GM21528 (cell line): ENCODE measurements around the gene SDF2.
"Not testable (repeated sequence)": the region's sequence is repeated elsewhere in the genome, so short reads cannot be mapped to it uniquely, and the experiment has no call there.

Source experiments
- ATAC-seq: cut with Tn5 transposase; IDR thresholded peaks from one replicate; pipeline ENCODE4 v1.9.1; 2021; ENCODE audit warnings: mild to moderate bottlenecking, moderate library complexity; ENCODE audit not compliant: unreplicated experiment, low FRiP score

Gene SDF2

DNA sequence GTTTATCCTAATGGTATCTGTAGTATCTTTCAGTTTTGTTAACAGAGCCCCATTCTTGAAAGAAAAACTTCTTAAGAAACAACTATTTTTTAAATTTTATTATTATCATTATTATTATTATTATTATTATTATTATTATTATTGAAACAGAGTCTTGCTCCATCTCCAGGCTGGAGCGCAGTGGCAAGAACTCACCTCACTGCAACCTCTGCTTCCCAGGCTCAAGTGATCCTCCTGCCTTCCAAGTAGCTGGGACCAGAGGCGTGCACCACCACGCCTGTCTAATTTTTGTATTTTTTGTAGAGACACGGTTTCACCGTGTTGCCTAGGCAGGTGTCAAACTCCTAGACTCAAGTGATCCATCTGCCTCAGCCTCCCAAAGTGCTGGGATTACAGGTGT lies 23.7 kb upstream of the SDF2 start:
- ATAC-seq = no peak

DNA sequence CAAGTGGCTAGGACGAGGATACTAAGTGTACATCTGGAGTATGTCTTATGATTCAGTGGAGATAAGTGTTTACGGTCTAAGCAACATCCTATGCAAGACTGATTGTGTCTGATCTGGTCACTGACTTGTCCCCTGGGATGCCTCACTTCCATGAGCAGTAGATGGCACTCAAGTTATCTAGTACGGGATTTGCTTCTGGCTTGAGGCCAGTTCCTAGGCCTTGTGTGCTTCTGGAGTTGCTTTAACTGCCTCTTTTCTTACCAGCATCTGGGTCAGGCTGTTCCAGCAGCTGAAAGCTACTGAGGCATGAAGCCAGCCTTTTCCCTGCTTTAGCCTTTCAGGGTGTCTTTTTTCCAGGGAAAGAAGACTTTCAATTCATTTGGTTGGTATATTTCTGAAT lies 23.3 kb upstream of the SDF2 start:
- no peak for ATAC-seq

DNA sequence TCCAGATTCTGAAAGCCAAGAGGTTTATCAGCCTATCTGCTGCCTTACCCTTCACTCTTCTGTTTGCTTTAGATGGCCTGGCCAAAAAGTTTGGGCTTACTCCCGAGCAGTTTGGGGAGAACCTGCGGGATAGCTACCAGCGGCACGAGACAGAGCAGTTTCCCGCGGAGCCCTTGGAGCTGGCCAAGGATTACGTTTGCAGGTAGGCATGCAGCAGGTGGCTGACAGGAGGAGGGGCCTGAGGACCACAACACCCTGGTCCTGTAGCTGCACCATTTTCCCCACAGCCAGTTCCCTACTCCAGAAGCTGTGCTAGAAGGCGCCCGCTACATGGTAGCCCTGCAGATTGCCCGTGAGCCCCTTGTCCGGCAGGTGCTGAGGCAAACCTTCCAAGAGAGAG lies 20.9 kb upstream of the SDF2 start:
- ATAC-seq = no peak

DNA sequence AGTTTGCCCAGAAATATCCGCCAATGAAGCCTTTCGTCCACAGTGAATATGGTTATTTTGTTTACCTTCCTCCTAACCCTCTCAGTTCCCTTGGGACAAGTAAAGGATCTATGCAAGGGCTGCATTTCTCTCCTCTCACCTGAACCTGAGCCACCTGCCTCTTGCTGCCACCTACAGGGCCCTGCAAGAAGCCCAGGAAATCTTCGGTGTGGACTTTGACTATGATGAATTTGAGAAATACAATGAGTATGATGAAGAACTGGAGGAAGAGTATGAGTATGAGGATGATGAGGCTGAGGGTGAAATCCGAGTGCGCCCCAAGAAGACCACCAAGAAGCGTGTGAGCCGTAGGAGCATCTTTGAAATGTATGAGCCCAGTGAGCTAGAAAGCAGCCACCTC lies 14.3 kb upstream of the SDF2 start:
- no peak for ATAC-seq

DNA sequence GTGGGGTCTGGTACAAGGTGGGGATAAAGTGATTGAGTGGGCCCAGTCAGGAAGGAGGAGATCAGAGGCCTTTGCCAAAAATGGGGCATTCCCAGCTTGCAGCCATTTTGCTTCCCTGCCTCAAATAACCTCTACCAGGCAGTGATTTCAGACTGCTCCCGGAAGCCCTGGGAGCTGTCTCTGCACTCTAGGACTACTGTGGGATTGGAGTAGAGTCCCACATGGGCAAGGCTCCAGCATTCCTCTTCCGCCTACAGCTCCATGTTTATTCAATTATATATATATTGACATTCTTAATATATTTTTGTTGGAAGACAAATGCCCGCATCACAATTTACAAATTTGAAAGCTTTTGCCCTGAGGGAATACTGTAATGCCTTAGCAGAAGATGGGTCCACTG lies 13.8 kb upstream of the SDF2 start:
- no peak for ATAC-seq

DNA sequence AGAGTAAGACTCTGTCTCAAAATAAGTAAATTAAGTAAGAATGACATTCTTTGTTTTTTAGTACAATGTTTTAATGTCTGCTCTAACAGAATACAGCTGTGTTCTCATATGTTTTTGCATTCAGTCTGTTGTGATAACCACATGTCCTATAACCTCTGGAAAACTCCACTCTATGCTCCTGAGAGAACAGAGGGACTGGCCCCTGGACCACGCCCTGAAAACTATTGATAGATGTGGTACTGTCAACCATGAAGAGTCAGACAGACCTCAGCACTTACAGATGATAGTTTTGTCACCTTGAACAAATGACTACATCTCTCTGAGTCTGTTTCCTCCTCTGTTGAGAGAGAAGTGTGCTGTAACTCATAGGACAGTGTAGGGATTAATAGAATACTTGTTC lies 8.2 kb upstream of the SDF2 start:
- ATAC-seq = no peak

DNA sequence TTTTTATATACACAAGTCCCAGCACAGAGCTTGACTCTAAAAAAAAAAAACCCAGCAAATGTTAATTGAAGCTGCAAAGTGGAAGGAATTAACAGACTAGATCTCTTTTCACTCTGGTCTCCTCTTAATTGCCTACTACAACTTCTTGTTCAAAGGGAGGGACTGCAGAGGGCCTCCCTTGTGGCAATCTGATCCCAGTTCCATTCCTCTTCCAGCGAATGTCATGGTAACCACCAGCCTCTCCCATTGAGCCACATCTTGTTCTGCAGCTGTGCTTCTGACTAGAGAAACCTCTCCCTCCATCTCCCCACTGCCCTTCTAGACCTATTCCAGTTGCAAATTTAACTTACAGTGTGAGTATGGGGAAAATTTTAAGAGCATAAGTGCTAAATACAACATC lies 6.2 kb upstream of the SDF2 start:
- ATAC-seq = no peak

DNA sequence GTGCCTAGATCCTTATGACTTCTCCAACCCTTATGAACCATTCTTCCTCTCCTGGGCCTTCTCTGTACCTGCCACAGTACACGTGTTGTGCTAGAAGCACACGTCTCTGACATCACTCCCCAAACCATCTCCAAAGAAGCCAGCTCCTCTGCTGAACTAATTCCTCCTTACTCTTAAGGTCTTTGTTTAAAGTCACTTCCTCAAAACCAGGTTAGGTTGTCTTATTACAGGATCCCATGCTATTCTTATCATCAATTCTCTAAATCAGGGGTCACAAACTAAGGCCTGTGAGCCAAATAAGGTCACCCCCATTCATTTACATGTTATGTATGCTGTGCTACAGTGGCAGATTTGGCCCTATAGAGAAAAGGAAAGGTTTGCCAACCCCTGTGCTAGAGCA lies 4.3 kb upstream of the SDF2 start:
- ATAC-seq = no peak

DNA sequence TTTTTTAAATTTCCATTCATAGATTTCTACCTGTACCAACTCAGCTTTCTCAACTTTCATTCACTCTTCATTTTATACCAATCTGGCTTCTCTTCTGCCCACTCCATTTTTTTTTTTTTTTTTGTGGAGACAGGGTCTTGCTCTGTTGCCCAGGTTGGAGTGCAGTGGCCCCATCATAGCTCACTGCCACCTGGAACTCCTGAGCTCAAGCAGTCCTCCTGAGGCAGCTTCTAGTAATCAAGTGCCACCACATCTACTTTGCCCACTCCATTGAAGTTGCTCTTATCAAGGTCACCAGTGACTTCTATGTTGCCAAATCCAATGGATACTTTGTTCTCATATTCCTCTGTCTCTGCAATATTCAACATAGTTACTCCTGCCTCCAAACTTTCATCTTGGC lies 2.0 kb upstream of the SDF2 start:
- ATAC-seq = no peak

DNA sequence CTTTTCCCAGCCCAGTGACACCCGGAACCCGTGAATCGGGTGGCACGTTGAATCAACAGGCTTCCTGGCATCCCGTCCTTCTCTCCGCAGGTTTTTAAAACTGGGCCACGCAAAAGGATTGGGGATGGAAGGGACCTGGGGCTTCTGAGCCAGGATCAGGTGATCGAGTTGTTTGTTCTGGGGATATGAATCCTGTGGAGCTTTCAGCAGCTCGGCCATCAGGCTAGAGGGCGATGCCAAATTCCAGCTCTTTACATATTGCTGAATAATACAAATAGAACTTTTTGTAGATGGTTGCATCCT lies 772 bp upstream of the SDF2 start:
- no peak for ATAC-seq

DNA sequence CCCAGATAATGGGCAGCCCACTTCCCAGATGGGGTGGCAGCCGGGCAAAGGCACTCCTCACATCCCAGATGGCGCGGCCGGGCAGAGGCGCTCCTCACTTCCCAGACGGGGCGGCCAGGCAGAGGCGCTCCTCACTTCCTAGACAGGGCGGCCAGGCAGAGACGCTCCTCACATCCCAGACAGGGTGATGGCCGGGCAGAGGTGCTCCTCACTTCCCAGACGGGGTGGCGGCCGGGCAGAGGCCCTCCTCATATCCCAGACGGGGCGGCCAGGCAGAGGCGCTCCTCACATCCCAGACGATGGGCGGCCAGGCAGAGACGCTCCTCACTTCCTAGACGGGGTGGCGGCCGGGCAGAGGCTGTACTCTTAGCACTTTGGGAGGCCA lies 2.2 kb downstream of the SDF2 start:
- not testable (repeated sequence) for ATAC-seq

DNA sequence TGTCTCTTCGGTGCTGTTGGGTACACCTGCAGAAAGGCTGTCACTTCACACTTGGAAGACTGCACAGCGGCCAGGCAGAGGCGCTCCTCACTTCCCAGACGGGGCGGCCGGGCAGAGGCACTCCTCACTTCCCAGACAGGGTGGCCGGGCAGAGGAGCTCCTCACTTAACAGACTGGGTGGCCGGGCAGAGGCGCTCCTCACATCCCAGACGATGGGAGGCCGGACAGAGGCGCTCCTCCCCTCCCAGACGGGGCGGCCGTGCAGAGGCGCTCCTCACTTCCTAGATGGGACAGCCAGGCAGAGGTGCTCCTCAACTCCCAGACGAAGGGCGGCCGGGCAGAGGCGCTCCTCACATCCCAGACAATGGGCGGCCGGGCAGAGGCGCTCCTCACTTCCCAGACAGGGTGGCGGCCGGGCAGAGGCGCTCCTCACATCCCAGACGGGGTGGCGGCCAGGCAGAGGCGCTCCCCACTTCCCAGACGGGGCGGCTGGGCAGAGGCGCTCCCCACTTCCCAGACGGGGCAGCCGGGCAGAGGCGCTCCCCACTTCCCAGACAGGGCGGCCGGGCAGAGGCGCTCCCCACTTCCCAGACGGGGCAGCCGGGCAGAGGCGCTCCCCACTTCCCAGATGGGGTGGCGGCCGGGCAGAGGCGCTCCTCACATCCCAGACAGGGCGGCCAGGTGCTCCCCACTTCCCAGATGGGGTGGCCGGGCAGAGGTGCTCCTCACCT lies 2.8 kb downstream of the SDF2 start:
- ATAC-seq = not testable (repeated sequence)

DNA sequence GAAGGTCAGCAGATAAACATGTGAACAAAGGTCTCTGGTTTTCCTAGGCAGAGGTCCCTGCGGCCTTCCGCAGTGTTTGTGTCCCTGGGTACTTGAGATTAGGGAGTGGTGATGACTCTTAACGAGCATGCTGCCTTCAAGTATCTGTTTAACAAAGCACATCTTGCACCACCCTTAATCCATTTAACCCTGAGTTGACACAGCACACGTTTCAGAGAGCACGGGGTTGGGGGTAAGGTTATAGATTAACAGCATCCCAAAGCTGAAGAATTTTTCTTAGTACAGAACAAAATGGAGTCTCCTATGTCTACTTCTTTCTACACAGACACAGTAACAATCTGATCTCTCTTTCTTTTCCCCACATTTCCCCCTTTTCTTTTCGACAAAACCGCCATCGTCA lies 3.4 kb downstream of the SDF2 start:
- not testable (repeated sequence) for ATAC-seq

DNA sequence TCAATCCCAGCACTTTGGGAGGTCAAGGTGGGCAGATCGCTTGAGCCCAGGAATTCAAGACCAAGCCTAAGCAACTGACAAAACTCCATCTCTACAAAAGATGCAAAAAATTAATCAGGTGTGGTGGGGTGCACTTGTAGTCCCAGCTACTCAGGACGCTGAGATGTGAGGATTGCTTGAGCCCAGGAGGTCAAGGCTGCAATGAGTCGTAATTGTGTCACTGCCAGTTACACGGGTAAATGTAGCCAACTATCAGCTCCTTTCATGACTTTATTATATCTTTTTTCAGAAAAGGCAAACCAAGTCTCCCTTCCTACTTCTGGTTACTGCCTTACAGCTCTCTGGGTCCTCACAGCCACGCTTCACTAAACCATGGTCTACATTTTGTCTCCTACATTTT lies 4.0 kb downstream of the SDF2 start:
- ATAC-seq = no peak

DNA sequence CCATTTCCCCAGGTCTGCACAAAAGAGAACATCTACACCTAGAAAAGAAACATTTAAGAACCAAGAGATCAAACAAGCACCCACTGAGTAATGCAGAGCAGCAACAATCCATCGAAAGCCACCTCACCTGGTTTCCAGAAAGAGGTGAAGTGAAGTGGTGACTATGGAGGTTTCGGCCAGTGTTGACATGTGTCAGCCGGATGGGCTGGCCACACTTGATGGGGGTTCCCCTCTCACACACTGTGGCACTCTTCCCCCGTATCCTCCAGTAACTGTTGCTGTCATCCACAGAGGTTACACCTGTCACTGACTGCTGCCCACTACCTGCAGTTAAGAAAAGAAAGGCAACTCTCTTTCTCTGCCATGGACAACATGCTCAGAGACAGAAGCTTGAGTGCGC lies 6.5 kb downstream of the SDF2 start:
- ATAC-seq = no peak

DNA sequence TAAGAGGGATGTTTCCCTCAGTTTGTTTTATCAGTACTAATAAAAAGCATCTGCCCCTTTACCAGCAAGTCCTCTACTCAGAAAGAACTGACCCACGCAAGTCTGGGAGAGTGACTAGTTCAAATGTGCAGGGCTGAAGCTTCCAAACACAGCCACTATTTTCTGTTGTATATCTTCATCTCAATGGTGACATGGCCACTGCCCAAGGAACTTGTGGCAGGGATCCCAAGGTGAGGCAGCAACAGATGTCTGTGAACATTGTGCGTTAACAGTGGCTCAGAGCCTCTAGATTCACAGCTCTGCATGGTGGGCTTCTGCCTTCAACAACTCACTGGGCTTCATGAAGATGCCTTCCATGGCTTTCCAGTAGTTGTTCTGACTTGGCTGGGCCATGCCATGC lies 13.0 kb downstream of the SDF2 start:
- no peak for ATAC-seq

DNA sequence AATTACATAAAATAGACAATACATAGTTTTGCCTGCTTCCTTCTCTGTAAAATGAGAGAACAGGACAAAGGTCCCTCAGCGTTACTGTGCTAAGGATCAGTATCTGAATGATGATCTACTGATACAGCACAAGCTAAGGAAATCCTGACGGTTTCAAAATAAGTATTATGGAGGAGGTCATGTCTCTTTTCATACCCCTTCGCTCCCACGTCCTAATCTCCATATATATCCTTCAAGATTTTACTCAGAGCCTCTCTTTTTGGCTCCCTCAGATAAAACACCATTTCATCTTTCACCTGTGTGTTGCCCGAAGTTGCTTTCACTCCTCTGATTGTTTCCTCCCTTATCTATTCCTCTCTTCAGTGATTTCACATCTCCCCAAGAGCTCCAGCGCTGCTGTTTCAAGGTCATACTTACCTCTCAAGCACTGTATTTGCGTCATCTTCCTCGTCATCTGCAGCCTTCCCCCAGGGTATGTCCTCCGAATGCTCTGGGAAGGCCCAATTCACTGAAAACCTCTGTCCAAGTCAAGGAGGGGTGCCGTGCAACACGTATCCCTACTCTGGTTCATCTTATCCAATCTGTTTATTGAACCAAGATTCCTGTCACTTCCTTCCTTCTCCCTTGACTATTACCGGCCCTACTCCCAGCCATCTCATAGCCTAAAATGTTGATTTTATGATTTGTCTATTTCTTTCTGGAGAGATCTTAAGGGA lies 15.5 kb downstream of the SDF2 start:
- ATAC-seq = no peak

DNA sequence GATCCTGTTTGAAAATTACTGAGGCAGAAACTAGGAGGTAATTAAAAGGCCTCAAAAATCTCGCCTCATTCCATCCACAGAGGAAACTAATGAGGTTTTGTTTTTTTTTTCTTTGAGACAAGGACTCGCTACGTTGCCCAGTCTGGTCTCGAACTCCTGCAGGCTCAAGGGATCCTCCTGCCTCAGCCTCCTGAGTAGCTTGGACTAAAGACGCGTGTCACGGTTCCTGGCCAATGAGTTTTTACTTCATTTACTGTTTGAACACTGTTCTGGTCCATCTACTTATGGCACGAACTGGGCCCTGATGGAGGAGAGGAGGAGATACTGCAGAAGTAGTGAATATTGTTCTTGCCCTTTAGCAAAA lies 16.1 kb downstream of the SDF2 start:
- ATAC-seq = no peak

DNA sequence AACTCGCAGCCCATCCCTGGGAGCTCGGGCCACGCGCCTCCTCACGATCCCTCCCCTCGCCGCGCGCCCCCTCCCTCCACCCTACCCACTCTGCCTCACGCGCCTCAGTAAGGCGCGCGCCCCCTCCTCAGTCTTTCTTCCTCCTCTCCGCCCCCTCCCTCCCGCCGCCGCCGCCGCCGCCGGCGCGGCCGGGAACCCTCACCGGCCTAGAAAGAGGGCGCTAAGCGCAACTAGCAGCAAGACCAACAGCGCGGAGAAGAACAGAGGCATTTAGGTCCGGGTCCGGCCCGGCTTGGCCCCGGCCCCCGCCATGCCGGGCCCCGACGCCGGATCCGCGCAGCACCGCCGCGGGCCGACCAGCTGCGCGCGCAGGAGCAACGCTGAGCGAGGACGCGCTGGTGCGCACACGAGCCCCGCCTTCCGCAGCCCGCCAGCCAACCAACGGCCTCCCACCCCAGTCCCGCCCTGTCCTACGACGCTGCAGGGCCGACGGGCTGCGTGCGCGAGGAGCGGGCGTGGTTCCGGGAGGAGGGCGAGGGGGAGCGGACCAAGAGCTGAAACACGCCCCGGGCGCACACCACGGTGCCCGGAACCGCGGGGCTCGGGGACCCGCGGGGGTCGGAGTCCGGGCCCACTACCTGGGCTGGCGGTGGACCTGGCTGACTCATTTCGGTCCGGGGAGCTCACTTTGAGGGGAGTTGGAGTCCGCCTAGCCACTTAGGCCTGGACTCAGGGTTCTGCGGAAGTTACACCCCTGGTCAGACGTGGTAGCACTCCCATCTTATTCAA lies 16.7 kb downstream of the SDF2 start, which contains the start of gene BLTP2:
Gene BLTP2, minus strand, starts transcription at position 372 of the 789 bp plus-strand sequence. Its CDS starts 102 bp downstream, at position 270.
- peak; percentile 80 for ATAC-seq

DNA sequence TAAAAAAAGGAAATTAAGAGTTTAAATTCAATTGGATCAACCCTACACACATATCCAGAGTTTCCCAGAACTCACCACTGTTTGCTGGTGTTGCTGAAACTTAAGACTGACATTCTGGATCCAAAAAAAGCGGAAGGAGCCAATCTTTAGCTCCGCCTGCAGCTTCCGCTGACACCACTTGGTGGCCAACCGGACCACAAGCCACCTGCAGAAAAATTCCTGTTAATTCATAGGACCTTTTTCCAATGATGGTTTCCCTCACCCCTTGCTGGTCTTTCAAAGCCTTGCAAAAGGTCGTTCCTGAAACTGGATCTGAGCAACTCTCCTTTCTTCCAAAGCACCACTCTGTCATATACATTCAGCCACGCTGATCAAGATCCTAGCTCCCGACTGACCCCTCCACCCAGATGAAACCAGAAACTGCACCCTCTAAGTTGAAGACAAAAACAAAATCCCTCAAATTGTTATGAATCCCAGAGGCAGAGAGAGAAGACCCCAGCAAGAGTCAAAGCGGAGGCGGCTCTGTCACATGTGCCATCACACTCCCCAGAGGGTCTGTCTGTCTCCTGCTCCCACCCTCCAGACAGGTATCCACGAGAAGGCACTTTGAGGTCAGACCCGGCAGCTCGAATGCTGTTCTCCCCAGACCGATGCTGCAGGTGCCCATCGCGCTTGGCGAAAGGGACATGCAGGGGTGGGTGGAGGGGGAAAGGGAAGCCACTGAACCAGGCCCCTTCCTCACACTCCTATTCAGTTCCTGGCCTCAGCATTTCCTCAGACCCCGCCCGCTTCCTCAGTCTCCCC lies 17.5 kb downstream of the SDF2 start:
- ATAC-seq = peak; percentile 20

DNA sequence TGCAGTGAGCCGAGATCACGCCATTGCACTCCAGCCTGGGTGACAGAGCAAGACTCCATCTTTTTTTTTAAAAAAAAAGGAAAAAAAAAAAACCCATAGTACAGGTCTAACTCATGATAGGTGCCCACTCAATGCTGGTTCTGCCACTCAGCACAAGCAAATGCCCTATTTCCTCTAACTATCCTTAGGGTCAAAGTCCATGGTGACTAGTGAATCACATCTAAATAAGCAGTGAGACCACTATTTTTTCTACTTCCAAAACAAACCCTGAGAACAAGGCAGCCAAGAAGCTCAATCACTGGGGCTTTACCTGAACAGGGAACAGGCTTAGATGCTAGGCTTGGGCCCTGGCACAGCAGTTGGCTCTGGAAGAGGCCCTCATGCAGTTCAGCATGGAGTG lies 20.1 kb downstream of the SDF2 start:
- ATAC-seq = no peak
